OCI-LY1 (cell line): ENCODE results near the gene MDFIC.

Experiments used
- H2AFZ ChIP-seq: fragments of 200-600 bp; sonication (generic), shearing (Covaris generic); 2 replicates; pipeline ENCODE4 v1.6.0; 2014; ENCODE audit warnings: antibody characterized with exemption, mild to moderate bottlenecking, low read length
- H3F3A ChIP-seq: fragments of 200-600 bp; sonication (generic), shearing (Covaris generic); 2 replicates; pipeline ENCODE4 v1.6.0; 2014; ENCODE audit warnings: mild to moderate bottlenecking, antibody characterized with exemption, low read length, moderate library complexity; ENCODE audit not compliant: insufficient read depth
- H3K27ac ChIP-seq: fragments of 200-600 bp; sonication (generic); 2 replicates; pipeline ENCODE4 v1.5.1; 2014; ENCODE audit warnings: low read length, mixed run types, mild to moderate bottlenecking, low read depth; ENCODE audit not compliant: poor library complexity, severe bottlenecking
- H3K27me3 ChIP-seq: fragments of 200-600 bp; sonication (generic); 2 replicates; pipeline ENCODE4 v1.6.0; 2014; ENCODE audit warnings: antibody characterized with exemption, mild to moderate bottlenecking, low read length, moderate library complexity; ENCODE audit not compliant: insufficient read depth
- H3K36me3 ChIP-seq: fragments of 200-600 bp; sonication (generic); 2 replicates; pipeline ENCODE4 v1.6.1; 2014; ENCODE audit warnings: mild to moderate bottlenecking, antibody characterized with exemption, low read length, moderate library complexity, mixed read lengths; ENCODE audit not compliant: insufficient read depth
- H3K4me1 ChIP-seq: fragments of 200-600 bp; sonication (generic); 2 replicates; pipeline ENCODE4 v1.5.1; 2014; ENCODE audit warnings: mild to moderate bottlenecking, low read length, moderate library complexity; ENCODE audit not compliant: insufficient read depth, severe bottlenecking
- H3K4me2 ChIP-seq: fragments of 200-600 bp; sonication (generic), shearing (Covaris generic); 2 replicates; pipeline ENCODE4 v1.6.1; 2014; ENCODE audit warnings: low read length
- H3K4me3 ChIP-seq: fragments of 200-600 bp; sonication (generic); 2 replicates; pipeline ENCODE4 v1.5.1; 2014; ENCODE audit warnings: low read length, low read depth, mild to moderate bottlenecking, mixed read lengths; ENCODE audit not compliant: poor library complexity, severe bottlenecking
- H3K79me2 ChIP-seq: fragments of 200-600 bp; shearing (Covaris generic); 2 replicates; pipeline ENCODE4 v1.6.1; 2016; ENCODE audit warnings: mixed run types, low read length, mixed read lengths; ENCODE audit not compliant: insufficient read depth
- H3K9ac ChIP-seq: fragments of 200-600 bp; sonication (generic), shearing (Covaris generic); 2 replicates; pipeline ENCODE4 v1.6.1; 2014; ENCODE audit warnings: mild to moderate bottlenecking, low read length, mixed read lengths
- H3K9me2 ChIP-seq: fragments of 200-600 bp; sonication (generic), shearing (Covaris generic); 2 replicates; pipeline ENCODE4 v1.6.1; 2014; ENCODE audit warnings: low read depth, mild to moderate bottlenecking, low read length, mixed read lengths
- H3K9me3 ChIP-seq: fragments of 200-600 bp; shearing (Covaris generic); 2 replicates; pipeline ENCODE4 v1.6.1; 2014; ENCODE audit warnings: low read length, mixed read lengths
- H4K20me1 ChIP-seq: fragments of 200-600 bp; sonication (generic), shearing (Covaris generic); 2 replicates; pipeline ENCODE4 v1.6.0; 2016; ENCODE audit warnings: mild to moderate bottlenecking, low read length; ENCODE audit not compliant: insufficient read depth
- CTCF ChIP-seq: fragments of 200-600 bp; sonication (generic), shearing (Covaris generic); IDR thresholded peaks from 2 replicates; pipeline ENCODE4 v1.5.1; 2017; ENCODE audit warnings: mild to moderate bottlenecking, antibody characterized with exemption, low read length, moderate library complexity, mixed read lengths
- EZH2 ChIP-seq: fragments of 200-600 bp; sonication (generic), shearing (Covaris generic); IDR thresholded peaks from 2 replicates; pipeline ENCODE4 v1.8.0; 2017; ENCODE audit warnings: borderline replicate concordance, mixed run types, mild to moderate bottlenecking, antibody characterized with exemption, low read length, moderate library complexity, mixed read lengths

The MDFIC gene

GRCh38 chr7:114940220-114940619 lies 18.3 kb downstream of the MDFIC start:
- Histone ChIP-seq H3K4me3 (no peak overlapping the region), H3K4me1 (no peaks in the 10 kb centered on the region), H3K9ac (no peak overlapping the region), H4K20me1 (no peaks in the 10 kb centered on the region), H3K79me2 (no peaks in the 10 kb centered on the region), H2AFZ (no peak overlapping the region), H3K4me2 (no peak overlapping the region), H3K9me3 (no peaks in the 10 kb centered on the region), H3K36me3 (no peaks in the 10 kb centered on the region), H3F3A (no peaks in the 10 kb centered on the region), H3K27ac (no peak overlapping the region), H3K27me3 (no peaks in the 10 kb centered on the region), H3K9me2 (no peaks in the 10 kb centered on the region)
- TF ChIP-seq CTCF (no peak), EZH2 (no peak)

- Histone ChIP-seq H3K27me3 (no peaks in the 10 kb centered on the region), H3K4me3 (no peak overlapping the region), H3K27ac (no peak overlapping the region), H3K4me1 (no peaks in the 10 kb centered on the region), H3K9ac (no peak overlapping the region), H3K9me3 (no peaks in the 10 kb centered on the region), H4K20me1 (no peaks in the 10 kb centered on the region), H3K36me3 (no peaks in the 10 kb centered on the region), H3K9me2 (no peaks in the 10 kb centered on the region), H3F3A (no peaks in the 10 kb centered on the region), H3K79me2 (no peaks in the 10 kb centered on the region), H3K4me2 (no peak overlapping the region), H2AFZ (no peak overlapping the region)
- no peak for TF ChIP-seq CTCF
- TF ChIP-seq EZH2, result no peak
Measured at GRCh38 chr7:114941692-114942091, 19.8 kb downstream of the MDFIC start.

- no peak overlapping the region for H3K4me3 ChIP-seq
- no peaks in the 10 kb centered on the region for H3K36me3 ChIP-seq
- H4K20me1 ChIP-seq, result no peaks in the 10 kb centered on the region
- TF ChIP-seq EZH2 (no peak), CTCF (no peak)
- no peak overlapping the region for H2AFZ ChIP-seq
- no peaks in the 10 kb centered on the region for H3K9me3 ChIP-seq
- no peak overlapping the region for H3K9ac ChIP-seq
- H3K27me3 ChIP-seq, result no peaks in the 10 kb centered on the region
- H3K79me2 ChIP-seq, result no peaks in the 10 kb centered on the region
- no peaks in the 10 kb centered on the region for H3F3A ChIP-seq
- H3K4me2 ChIP-seq, result no peak overlapping the region
- no peak overlapping the region for H3K27ac ChIP-seq
- H3K9me2 ChIP-seq, result no peaks in the 10 kb centered on the region
- no peaks in the 10 kb centered on the region for H3K4me1 ChIP-seq
Measured at GRCh38 chr7:114942446-114943175, 20.7 kb downstream of the MDFIC start.
